Measurements from ENCODE around the gene INAVA.

GRCh38 chr1:200849430-200849829, 45.3 kb upstream of the INAVA start:
- no peak for TF ChIP-seq CTCF (conservative IDR thresholded peaks at IDR 0.05; ENCODE audit: low read length)
- no peak for TF ChIP-seq EZH2phosphoT487 (IDR thresholded peaks at IDR 0.05; ENCODE audit: borderline replicate concordance)
